ENCODE results near the gene S100A11.

The S100A11 gene

DNA sequence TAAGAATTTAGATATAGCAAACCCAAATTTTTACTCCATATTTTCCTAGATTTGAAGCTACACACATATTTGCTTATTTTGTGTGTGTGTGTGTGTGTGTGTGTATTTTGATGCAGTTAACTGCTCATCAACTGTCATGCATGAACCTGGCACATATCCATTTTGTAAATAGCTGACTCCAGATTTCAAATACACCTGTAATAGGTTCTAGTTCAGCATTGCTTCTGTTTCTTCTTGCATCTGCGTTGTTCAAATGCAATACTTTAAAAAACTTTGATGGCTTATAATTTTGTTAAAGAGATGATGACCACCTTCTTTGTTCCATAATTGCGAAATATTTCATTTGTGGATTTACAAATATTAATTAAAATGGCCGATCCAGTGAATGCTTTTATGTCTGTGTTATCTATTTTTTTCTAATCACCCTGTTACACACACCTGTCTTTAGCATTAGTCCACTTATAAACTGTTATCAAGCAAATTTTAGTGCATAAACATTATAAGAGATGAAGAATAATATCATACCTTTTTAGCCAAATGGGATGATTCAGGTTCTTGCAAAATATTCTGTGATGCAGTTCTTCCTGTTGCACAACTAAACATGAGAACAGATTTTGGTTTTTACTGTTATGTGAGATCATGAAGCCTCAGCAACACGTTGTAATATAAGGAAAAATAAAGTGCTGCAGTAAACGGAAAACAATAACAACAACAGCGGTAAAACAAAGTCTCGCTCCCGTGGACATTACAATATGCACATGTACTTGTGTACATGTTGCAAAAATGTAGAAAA lies 12.7 kb upstream of the S100A11 start:
- no peak overlapping the region for H3K4me3 ChIP-seq (ENCODE audit: low read depth, low read length)
- DNase-seq (ENCODE audit: low read depth, low spot score): no peak
- in situ Hi-C loops (cut with HindIII; ENCODE audit: low sequenced_read_pairs): no loop called here
- TF ChIP-seq, protein P1, sequence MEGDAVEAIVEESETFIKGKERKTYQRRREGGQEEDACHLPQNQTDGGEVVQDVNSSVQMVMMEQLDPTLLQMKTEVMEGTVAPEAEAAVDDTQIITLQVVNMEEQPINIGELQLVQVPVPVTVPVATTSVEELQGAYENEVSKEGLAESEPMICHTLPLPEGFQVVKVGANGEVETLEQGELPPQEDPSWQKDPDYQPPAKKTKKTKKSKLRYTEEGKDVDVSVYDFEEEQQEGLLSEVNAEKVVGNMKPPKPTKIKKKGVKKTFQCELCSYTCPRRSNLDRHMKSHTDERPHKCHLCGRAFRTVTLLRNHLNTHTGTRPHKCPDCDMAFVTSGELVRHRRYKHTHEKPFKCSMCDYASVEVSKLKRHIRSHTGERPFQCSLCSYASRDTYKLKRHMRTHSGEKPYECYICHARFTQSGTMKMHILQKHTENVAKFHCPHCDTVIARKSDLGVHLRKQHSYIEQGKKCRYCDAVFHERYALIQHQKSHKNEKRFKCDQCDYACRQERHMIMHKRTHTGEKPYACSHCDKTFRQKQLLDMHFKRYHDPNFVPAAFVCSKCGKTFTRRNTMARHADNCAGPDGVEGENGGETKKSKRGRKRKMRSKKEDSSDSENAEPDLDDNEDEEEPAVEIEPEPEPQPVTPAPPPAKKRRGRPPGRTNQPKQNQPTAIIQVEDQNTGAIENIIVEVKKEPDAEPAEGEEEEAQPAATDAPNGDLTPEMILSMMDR (IDR thresholded peaks at IDR 0.05; ENCODE audit: low read depth, low read length): no peak

DNA sequence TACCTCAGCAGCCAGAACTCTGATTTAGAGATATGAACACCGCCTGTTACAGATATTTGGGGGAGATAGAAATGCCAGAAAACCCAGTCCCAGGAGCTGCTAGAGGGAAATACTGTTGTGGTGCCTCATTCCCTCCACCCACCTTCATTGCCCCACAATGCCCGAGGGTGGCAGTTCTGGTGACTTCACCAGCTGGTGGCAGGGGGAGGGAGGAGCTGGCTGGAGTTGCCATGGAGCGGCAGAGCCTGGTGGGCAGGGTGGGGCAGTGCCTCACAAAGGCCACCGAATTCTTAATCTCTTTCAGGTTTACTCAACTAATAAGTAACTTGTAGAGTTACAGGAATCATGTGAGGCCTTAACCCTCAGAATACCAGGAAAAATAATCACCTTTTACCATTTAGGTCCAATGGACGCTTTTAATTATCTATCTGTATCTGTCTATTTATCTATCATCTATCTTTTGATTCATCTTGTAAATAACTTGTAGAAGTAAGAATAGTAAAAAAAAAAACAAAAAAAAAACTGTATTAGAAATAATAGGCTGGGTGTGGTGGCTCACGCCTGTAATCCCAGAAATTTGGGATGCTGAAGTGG lies 11.7 kb upstream of the S100A11 start:
- DNase-seq (ENCODE audit: low read depth, low spot score): no peak
- in situ Hi-C loops (cut with HindIII; ENCODE audit: low sequenced_read_pairs): no loop called here
- TF ChIP-seq, protein P1 (IDR thresholded peaks at IDR 0.05; ENCODE audit: low read depth, low read length): no peak
- H3K4me3 ChIP-seq (ENCODE audit: low read depth, low read length): no peak overlapping the region

DNA sequence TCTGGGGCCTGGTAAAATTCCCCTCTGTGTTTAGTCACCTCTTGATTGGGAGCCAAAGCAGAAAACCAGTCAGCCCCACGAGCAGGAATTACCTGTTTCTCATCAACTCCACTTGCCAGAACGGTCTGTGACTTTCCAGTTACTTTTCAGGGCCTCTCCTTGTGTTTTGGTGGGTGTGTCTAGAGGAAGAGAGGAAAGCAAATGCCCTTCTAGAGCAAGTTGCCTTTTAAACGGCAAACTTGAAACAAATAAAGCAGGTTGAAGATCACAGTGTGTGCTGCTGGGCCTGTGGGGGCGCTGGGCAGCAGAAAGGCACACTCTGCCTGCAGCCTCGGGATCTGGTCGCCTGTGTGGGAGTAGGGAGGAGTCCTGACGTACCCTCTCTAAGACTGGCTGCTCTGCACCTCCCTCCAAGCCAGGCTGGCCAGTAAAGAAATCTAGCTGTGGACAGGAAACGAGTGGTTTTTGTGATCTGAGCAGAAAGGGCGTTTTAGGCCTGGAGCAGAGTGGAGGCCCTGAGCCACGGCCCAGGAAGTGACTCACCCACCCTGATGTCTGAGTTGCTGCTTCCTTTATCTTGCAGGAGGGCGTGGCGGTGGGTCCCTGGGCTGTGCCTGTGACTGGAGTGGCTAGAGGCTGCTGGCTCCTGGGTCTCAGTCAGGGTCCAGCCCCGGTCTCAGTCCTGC lies 11.1 kb upstream of the S100A11 start:
- peak overlapping the region; percentile 13 for H3K4me3 ChIP-seq (ENCODE audit: low read depth, low read length)
- in situ Hi-C loops (cut with HindIII; ENCODE audit: low sequenced_read_pairs): no loop called here
- DNase-seq (ENCODE audit: low read depth, low spot score): peak; percentile 99
- TF ChIP-seq, protein P1 (IDR thresholded peaks at IDR 0.05; ENCODE audit: low read depth, low read length): peak; percentile 74

DNA sequence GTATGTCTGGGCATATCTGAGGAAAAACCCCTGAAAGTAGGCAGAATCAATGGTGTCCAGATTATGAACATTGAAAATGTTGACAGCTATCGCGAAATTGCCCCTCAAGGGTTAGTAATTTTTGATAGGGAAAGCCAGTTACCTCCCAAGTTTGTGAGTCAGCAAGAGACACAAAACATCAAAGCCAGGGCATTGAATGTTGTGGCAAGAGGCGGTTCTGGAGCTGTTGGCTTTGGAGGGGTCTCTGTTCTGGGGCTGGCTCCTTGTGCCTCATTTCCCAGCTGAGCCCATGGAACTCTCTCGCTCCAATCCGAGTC lies 10.6 kb upstream of the S100A11 start:
- in situ Hi-C loops (cut with HindIII; ENCODE audit: low sequenced_read_pairs): no loop called here
- peak overlapping the region; percentile 13 for H3K4me3 ChIP-seq (ENCODE audit: low read depth, low read length)
- DNase-seq (ENCODE audit: low read depth, low spot score): no peak
- TF ChIP-seq, protein P1 (IDR thresholded peaks at IDR 0.05; ENCODE audit: low read depth, low read length): no peak

DNA sequence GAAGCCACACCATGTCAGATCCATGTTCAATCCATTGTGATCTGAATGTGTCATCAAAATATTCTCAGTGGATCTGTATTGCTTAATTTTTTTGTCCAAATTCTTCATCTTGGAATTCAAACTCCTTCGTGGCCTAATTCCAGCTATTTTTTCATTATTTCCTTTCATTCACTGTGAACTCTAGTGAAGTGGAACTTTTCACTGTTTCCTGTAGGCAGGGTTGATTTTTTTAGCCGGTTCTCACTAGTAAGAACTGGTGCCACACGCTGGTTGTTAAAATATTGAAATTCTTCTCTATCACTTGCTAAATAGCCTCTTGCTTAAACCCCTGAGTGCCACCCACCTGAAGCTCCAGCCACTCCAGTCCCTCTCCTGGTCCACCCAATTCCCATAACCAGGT lies 7.6 kb upstream of the S100A11 start:
- H3K4me3 ChIP-seq (ENCODE audit: low read depth, low read length): no peak overlapping the region
- no peak for DNase-seq (ENCODE audit: low read depth, low spot score)
- TF ChIP-seq, protein P1 (IDR thresholded peaks at IDR 0.05; ENCODE audit: low read depth, low read length): no peak
- in situ Hi-C loops (cut with HindIII; ENCODE audit: low sequenced_read_pairs): no loop called here

DNA sequence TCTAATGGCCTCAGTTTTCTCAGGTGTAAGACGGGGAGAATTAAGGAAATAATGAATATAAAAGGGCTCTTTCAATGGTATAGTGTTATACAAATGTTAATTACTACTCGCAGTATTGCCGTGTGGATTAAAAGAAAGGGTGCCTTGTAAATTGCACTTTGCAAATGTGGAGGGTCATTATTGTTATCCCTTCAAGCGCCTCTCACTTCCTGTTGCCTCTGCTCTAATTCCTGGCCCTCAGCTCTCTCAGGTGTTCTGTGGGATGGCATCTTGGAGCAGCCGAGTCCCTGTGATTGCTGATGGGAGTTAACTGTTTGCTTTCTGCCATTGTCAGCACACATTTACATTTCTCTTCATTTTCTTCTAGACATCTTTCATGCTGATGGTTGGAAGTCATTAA lies 7.1 kb upstream of the S100A11 start:
- no peak overlapping the region for H3K4me3 ChIP-seq (ENCODE audit: low read depth, low read length)
- no peak for DNase-seq (ENCODE audit: low read depth, low spot score)
- TF ChIP-seq, protein P1 (IDR thresholded peaks at IDR 0.05; ENCODE audit: low read depth, low read length): no peak
- in situ Hi-C loops (cut with HindIII; ENCODE audit: low sequenced_read_pairs): no loop called here
